Testis (tissue), 3 donors: ENCODE results near the gene MB21D2. TPM values are rescaled to one million over a fixed set of nuclear protein-coding genes. Genes with fewer than 3 reads are reported as not detected.

Source experiments
- DNase-seq: peaks from one replicate; pipeline ENCODE4 v3.0.0-alpha.2; 2019
- H3K27ac ChIP-seq, 2 donors: fragments of 200-600 bp; sonication (generic); one replicate each; pipeline ENCODE4 v1.5.1; 2019
- H3K27me3 ChIP-seq: fragments of 200-600 bp; sonication (generic); one replicate; pipeline ENCODE4 v1.5.1; 2019
- H3K36me3 ChIP-seq: fragments of 200-600 bp; sonication (generic); one replicate; pipeline ENCODE4 v1.5.1; 2017; ENCODE audit warnings: low read depth; ENCODE audit errors: missing control alignments
- H3K4me1 ChIP-seq: fragments of 200-600 bp; sonication (generic); one replicate; pipeline ENCODE4 v1.5.1; 2019
- H3K4me3 ChIP-seq, 2 donors: fragments of 200-600 bp; sonication (generic); one replicate each; pipeline ENCODE4 v1.5.1; 2017 to 2019
- H3K9me3 ChIP-seq: fragments of 200-600 bp; sonication (generic); one replicate; pipeline ENCODE4 v1.5.1; 2017
- CTCF ChIP-seq, 3 experiments: fragments of 450-650 bp in 2 of 3; fragments of 200-600 bp in 1 of 3; sonication (generic) in 1 of 3; IDR thresholded peaks; one replicate each; pipeline ENCODE4 v1.5.1; 2016 to 2019; ENCODE audit warnings: antibody characterized with exemption in 3 of 3, mild to moderate bottlenecking in 2 of 3, moderate library complexity in 1 of 3
- POLR2A ChIP-seq: fragments of 450-650 bp; IDR thresholded peaks from one replicate; pipeline ENCODE4 v1.6.1; 2017; ENCODE audit warnings: antibody characterized with exemption, mild to moderate bottlenecking, moderate library complexity
- WGBS, 2 donors: methylation state at CpG; one replicate each; pipeline ENCODE4 v1.1.5; 2018; 5-methylcytosine and 5-hydroxymethylcytosine counted together
- intact Hi-C: fragments of 100-400 bp; cut with DNase I; formaldehyde crosslinking; loops from one replicate; pipeline ENCODE4 v1.15.1; 2023; ENCODE audit warnings: low total_unique reads
- polyA plus RNA-seq: library from polyadenylated mRNA; stranded (reverse); fragments of 350-450 nt; fragmentation: Illumina TruSeq; extraction: RNeasy Lipid Tissue Mini Kit (QIAGEN cat#74804); gene quantifications from one replicate; pipeline ENCODE4 v1.2.3, GENCODE V29; 2014; ENCODE audit warnings: low read depth, low replicate concordance; ENCODE audit not compliant: insufficient read depth
- total RNA-seq, 2 donors: library from RNA; depleted of rRNA; stranded (reverse); fragments of >200 nt; gene quantifications; one replicate each; pipeline ENCODE4 v1.2.3, GENCODE V29; 2016

MB21D2 gene
- total and polyA plus RNA-seq, 3 donors from 2014 or later: 13.4 to 29.2 (median 23.9) TPM

- no peak overlapping the region for H3K4me3 ChIP-seq
- DNase-seq: no peak
- peaks cover 10% of the 10 kb centered on the region for H3K4me1 ChIP-seq
- TF ChIP-seq POLR2A (no peak), CTCF (IDR thresholded peaks at IDR 0.05) (no peak)
- WGBS, 2 donors: 84 to 87% methylated on average over 9 of the region's 9 CpGs
- H3K27me3 ChIP-seq: no peaks in the 10 kb centered on the region
- H3K27ac ChIP-seq: no peak overlapping the region
- no peaks in the 10 kb centered on the region for H3K9me3 ChIP-seq
- H3K36me3 ChIP-seq: no peaks in the 10 kb centered on the region
- intact Hi-C loops: no loop called here
These were observed 30.6 kb downstream of the MB21D2 start for GRCh38 chr3:192887047-192887446.

- H3K27me3 ChIP-seq: no peaks in the 10 kb centered on the region
- H3K4me1 ChIP-seq: peaks cover 9% of the 10 kb centered on the region
- TF ChIP-seq CTCF (IDR thresholded peaks at IDR 0.05) (no peak), POLR2A (no peak)
- H3K9me3 ChIP-seq: no peaks in the 10 kb centered on the region
- no peak overlapping the region for H3K27ac ChIP-seq
- DNase-seq: peak; percentile 29
- H3K4me3 ChIP-seq: no peak overlapping the region
- 62 to 74% methylated on average over 8 of the region's 8 CpGs for WGBS, 2 donors
- intact Hi-C loops: no loop called here
- no peaks in the 10 kb centered on the region for H3K36me3 ChIP-seq
These were observed 32.6 kb downstream of the MB21D2 start for GRCh38 chr3:192884777-192885773.

GRCh38 chr3:192883512-192883911, 34.1 kb downstream of the MB21D2 start:
- WGBS, 2 donors: 73 to 80% methylated on average over 2 of the region's 2 CpGs
- H3K36me3 ChIP-seq: no peaks in the 10 kb centered on the region
- TF ChIP-seq CTCF (IDR thresholded peaks at IDR 0.05): no peak
- no peaks in the 10 kb centered on the region for H3K9me3 ChIP-seq
- H3K27me3 ChIP-seq: no peaks in the 10 kb centered on the region
- H3K27ac ChIP-seq: no peak overlapping the region
- intact Hi-C loops: no loop called here
- no peak overlapping the region for H3K4me3 ChIP-seq
- H3K4me1 ChIP-seq: peaks cover 10% of the 10 kb centered on the region
- DNase-seq: no peak

- no peak overlapping the region for H3K27ac ChIP-seq
- no peak overlapping the region for H3K4me3 ChIP-seq
- no peaks in the 10 kb centered on the region for H3K36me3 ChIP-seq
- H3K9me3 ChIP-seq: no peaks in the 10 kb centered on the region
- no peaks in the 10 kb centered on the region for H3K27me3 ChIP-seq
- WGBS, 2 donors: 82 to 93% methylated on average over 6 to 7 of the region's 7 CpGs
- TF ChIP-seq CTCF (IDR thresholded peaks at IDR 0.05): no peak
- no peak for TF ChIP-seq POLR2A
- no peak for DNase-seq
- peaks cover 10% of the 10 kb centered on the region for H3K4me1 ChIP-seq
- intact Hi-C loops: no loop called here
These were observed 36.4 kb downstream of the MB21D2 start for GRCh38 chr3:192881159-192881786.
